Activated CD4-positive, alpha-beta memory T cell treated with anti-CD3 and anti-CD28 coated beads for 36 hours (primary cell): ENCODE measurements around the gene OR52D1. TPM values are rescaled to one million over a fixed set of nuclear protein-coding genes. Genes with fewer than 3 reads are reported as not detected.

ENCODE experiments used
- CTCF ChIA-PET: fragments of 350-600 bp; sonication (Branson Sonifier 250); formaldehyde crosslinking; loops from one replicate; lab custom pipeline; 2021; ENCODE audit warnings: antibody characterized with exemption, inconsistent platforms; lab: Charles Lee
- POLR2A ChIA-PET: fragments of 350-600 bp; sonication (Branson Sonifier 250); formaldehyde crosslinking; loops from one replicate; lab custom pipeline; 2021; ENCODE audit warnings: antibody characterized with exemption; lab: Charles Lee
- DNase-seq: peaks from one replicate; pipeline ENCODE4 v3.0.0-alpha.2; 2020
- H3K27ac Mint-ChIP-seq: one replicate; pipeline ENCODE4 v1.8.0; 2021; ENCODE audit warnings: mixed read lengths
- H3K27me3 Mint-ChIP-seq: one replicate; pipeline ENCODE4 v1.8.0; 2021; ENCODE audit warnings: mixed read lengths
- H3K36me3 Mint-ChIP-seq: one replicate; pipeline ENCODE4 v1.8.0; 2021; ENCODE audit warnings: mixed read lengths
- H3K4me1 Mint-ChIP-seq: one replicate; pipeline ENCODE4 v1.8.0; 2021; ENCODE audit warnings: low read depth, mixed read lengths
- H3K4me3 Mint-ChIP-seq: one replicate; pipeline ENCODE4 v1.8.0; 2021; ENCODE audit warnings: mild to moderate bottlenecking, mixed read lengths
- H3K9me3 Mint-ChIP-seq: one replicate; pipeline ENCODE4 v1.8.0; 2021; ENCODE audit warnings: mixed read lengths
- intact Hi-C: fragments of 100-400 bp; cut with micrococcal nuclease; formaldehyde crosslinking; loops from one replicate; pipeline ENCODE4 v1.15.1; 2023
- total RNA-seq, 2 experiments: library from RNA; stranded (reverse); gene quantifications; one replicate each; pipeline ENCODE4 v1.2.3, GENCODE V29; 2021

OR52D1 gene
- total RNA-seq, 2 experiments from 2014 or later: not detected

- intact Hi-C loops: no loop called here
- Mint-ChIP-seq H3K4me3 (no peak overlapping the region), H3K27ac (no peak overlapping the region), H3K4me1 (no peaks in the 10 kb centered on the region), H3K27me3 (peaks cover 9% of the 10 kb centered on the region), H3K36me3 (no peaks in the 10 kb centered on the region), H3K9me3 (no peaks in the 10 kb centered on the region)
- POLR2A ChIA-PET: no interaction called here
- CTCF ChIA-PET: no interaction called here
- DNase-seq: no peak
Observed at GRCh38 chr11:5489576-5490357, 1.3 kb downstream of the OR52D1 start.

- Mint-ChIP-seq H3K4me3 (no peak overlapping the region), H3K4me1 (no peaks in the 10 kb centered on the region), H3K9me3 (no peaks in the 10 kb centered on the region), H3K36me3 (no peaks in the 10 kb centered on the region), H3K27me3 (peaks cover 1% of the 10 kb centered on the region), H3K27ac (no peak overlapping the region)
- intact Hi-C loops: no loop called here
- CTCF ChIA-PET: no interaction called here
- DNase-seq: no peak
- POLR2A ChIA-PET: no interaction called here
Observed at GRCh38 chr11:5499671-5500070, 11.2 kb downstream of the OR52D1 start.

GRCh38 chr11:5500393-5500801, 11.9 kb downstream of the OR52D1 start:
- Mint-ChIP-seq H3K36me3 (no peaks in the 10 kb centered on the region), H3K9me3 (no peaks in the 10 kb centered on the region), H3K27ac (no peak overlapping the region), H3K4me3 (no peak overlapping the region), H3K27me3 (peaks cover 1% of the 10 kb centered on the region), H3K4me1 (no peaks in the 10 kb centered on the region)
- ChIA-PET POLR2A (no interaction called here), CTCF (no interaction called here)
- no peak for DNase-seq
- intact Hi-C loops: no loop called here

- peaks cover 1% of the 10 kb centered on the region for H3K27me3 Mint-ChIP-seq
- no peak for DNase-seq
- ChIA-PET CTCF (no interaction called here), POLR2A (no interaction called here)
- H3K9me3 Mint-ChIP-seq: no peaks in the 10 kb centered on the region
- H3K4me1 Mint-ChIP-seq: no peaks in the 10 kb centered on the region
- intact Hi-C loops: no loop called here
- H3K4me3 Mint-ChIP-seq: no peak overlapping the region
- no peak overlapping the region for H3K27ac Mint-ChIP-seq
- no peaks in the 10 kb centered on the region for H3K36me3 Mint-ChIP-seq
Observed at GRCh38 chr11:5504403-5504921, 16.0 kb downstream of the OR52D1 start.

GRCh38 chr11:5505363-5506048, 17.0 kb downstream of the OR52D1 start:
- Mint-ChIP-seq H3K27ac (no peak overlapping the region), H3K4me1 (no peaks in the 10 kb centered on the region), H3K27me3 (peaks cover 1% of the 10 kb centered on the region), H3K36me3 (no peaks in the 10 kb centered on the region), H3K9me3 (no peaks in the 10 kb centered on the region), H3K4me3 (no peak overlapping the region)
- intact Hi-C loops: no loop called here
- DNase-seq: no peak
- ChIA-PET POLR2A (no interaction called here), CTCF (interaction anchor here (1.5 kb wide), 1 partner anchor 381 kb away, joined by 3 read pairs; no protein-coding TSS in a partner anchor)

- H3K36me3 Mint-ChIP-seq: no peaks in the 10 kb centered on the region
- H3K9me3 Mint-ChIP-seq: no peaks in the 10 kb centered on the region
- no peaks in the 10 kb centered on the region for H3K27me3 Mint-ChIP-seq
- ChIA-PET POLR2A (no interaction called here), CTCF (interaction anchor here (1.5 kb wide), 1 partner anchor 383 kb away, joined by 3 read pairs; no protein-coding TSS in a partner anchor)
- H3K4me3 Mint-ChIP-seq: no peak overlapping the region
- no peak for DNase-seq
- H3K4me1 Mint-ChIP-seq: no peaks in the 10 kb centered on the region
- intact Hi-C loops: no loop called here
- H3K27ac Mint-ChIP-seq: no peak overlapping the region
Observed at GRCh38 chr11:5507177-5507932, 18.9 kb downstream of the OR52D1 start.

GRCh38 chr11:5507933-5508305, 19.4 kb downstream of the OR52D1 start:
- Mint-ChIP-seq H3K36me3 (no peaks in the 10 kb centered on the region), H3K9me3 (no peaks in the 10 kb centered on the region), H3K27ac (no peak overlapping the region), H3K27me3 (no peaks in the 10 kb centered on the region), H3K4me3 (no peak overlapping the region), H3K4me1 (no peaks in the 10 kb centered on the region)
- no peak for DNase-seq
- ChIA-PET CTCF (no interaction called here), POLR2A (no interaction called here)
- intact Hi-C loops: no loop called here

- intact Hi-C loops: no loop called here
- CTCF ChIA-PET: no interaction called here
- Mint-ChIP-seq H3K36me3 (no peaks in the 10 kb centered on the region), H3K27me3 (no peaks in the 10 kb centered on the region), H3K9me3 (no peaks in the 10 kb centered on the region), H3K4me1 (no peaks in the 10 kb centered on the region), H3K4me3 (no peak overlapping the region), H3K27ac (no peak overlapping the region)
- POLR2A ChIA-PET: no interaction called here
- no peak for DNase-seq
Observed at GRCh38 chr11:5508605-5509004, 20.1 kb downstream of the OR52D1 start.

- H3K4me3 Mint-ChIP-seq: no peak within 1 kb of the TSS
- no peaks in the 10 kb centered on the region for H3K9me3 Mint-ChIP-seq
- intact Hi-C loops: no loop called here
- H3K36me3 Mint-ChIP-seq: no peaks in the 10 kb centered on the region
- no peaks in the 10 kb centered on the region for H3K4me1 Mint-ChIP-seq
- CTCF ChIA-PET: no interaction called here
- H3K27me3 Mint-ChIP-seq: no peaks in the 10 kb centered on the region
- no peak for DNase-seq
- POLR2A ChIA-PET: no interaction called here
- H3K27ac Mint-ChIP-seq: no peak within 1 kb of the TSS
Observed at GRCh38 chr11:5509803-5510202, 21.3 kb downstream of the OR52D1 start, which contains the start of gene UBQLN3. UBQLN3 (minus strand) TSS chr11:5509957; CDS start chr11:5509558, 399 bp downstream.

GRCh38 chr11:5514841-5515240, 26.4 kb downstream of the OR52D1 start:
- H3K27ac Mint-ChIP-seq: no peak overlapping the region
- H3K36me3 Mint-ChIP-seq: no peaks in the 10 kb centered on the region
- DNase-seq: no peak
- ChIA-PET POLR2A (no interaction called here), CTCF (interaction anchor here (0.8 kb wide), 1 partner anchor 14 kb away, joined by 3 read pairs; no protein-coding TSS in a partner anchor)
- H3K27me3 Mint-ChIP-seq: no peaks in the 10 kb centered on the region
- no peak overlapping the region for H3K4me3 Mint-ChIP-seq
- no peaks in the 10 kb centered on the region for H3K4me1 Mint-ChIP-seq
- intact Hi-C loops: no loop called here
- no peaks in the 10 kb centered on the region for H3K9me3 Mint-ChIP-seq

GRCh38 chr11:5516599-5516998, 28.1 kb downstream of the OR52D1 start, which contains the start of gene UBQLNL:
UBQLNL (minus strand) TSS chr11:5516699; CDS start chr11:5516441, 258 bp downstream.
- Mint-ChIP-seq H3K4me1 (no peaks in the 10 kb centered on the region), H3K36me3 (no peaks in the 10 kb centered on the region), H3K27ac (no peak within 1 kb of the TSS), H3K4me3 (no peak within 1 kb of the TSS), H3K27me3 (no peaks in the 10 kb centered on the region), H3K9me3 (no peaks in the 10 kb centered on the region)
- intact Hi-C loops: no loop called here
- DNase-seq: no peak
- POLR2A ChIA-PET: no interaction called here
- CTCF ChIA-PET: no interaction called here

- Mint-ChIP-seq H3K4me3 (no peak overlapping the region), H3K27me3 (no peaks in the 10 kb centered on the region), H3K36me3 (no peaks in the 10 kb centered on the region), H3K9me3 (no peaks in the 10 kb centered on the region), H3K4me1 (no peaks in the 10 kb centered on the region), H3K27ac (no peak overlapping the region)
- DNase-seq: no peak
- ChIA-PET POLR2A (no interaction called here), CTCF (no interaction called here)
- intact Hi-C loops: no loop called here
Observed at GRCh38 chr11:5521540-5521939, 33.1 kb downstream of the OR52D1 start.
